Measurements from ENCODE around the gene PSMD10.

DNA sequence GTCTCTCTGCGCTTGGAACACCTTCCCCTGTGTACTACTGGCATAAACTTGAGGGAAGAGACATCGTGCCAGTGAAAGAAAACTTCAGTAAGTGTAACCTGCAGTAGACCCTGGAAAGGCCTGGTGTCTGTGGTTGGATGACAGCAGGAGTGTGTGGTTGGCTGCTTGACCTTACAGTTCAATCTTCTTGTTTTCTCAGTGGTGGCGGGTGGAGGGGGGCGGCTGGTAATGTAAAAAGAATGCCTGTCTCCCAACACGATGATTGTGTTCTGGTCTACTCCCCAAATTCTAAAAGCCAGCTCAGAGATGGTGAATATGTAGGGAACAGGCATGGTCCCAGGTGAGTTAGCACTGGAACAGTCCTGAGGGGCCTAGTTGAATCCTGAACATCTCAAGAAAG, 18.6 kb downstream of the PSMD10 start:
- TF ChIP-seq, protein P1, sequence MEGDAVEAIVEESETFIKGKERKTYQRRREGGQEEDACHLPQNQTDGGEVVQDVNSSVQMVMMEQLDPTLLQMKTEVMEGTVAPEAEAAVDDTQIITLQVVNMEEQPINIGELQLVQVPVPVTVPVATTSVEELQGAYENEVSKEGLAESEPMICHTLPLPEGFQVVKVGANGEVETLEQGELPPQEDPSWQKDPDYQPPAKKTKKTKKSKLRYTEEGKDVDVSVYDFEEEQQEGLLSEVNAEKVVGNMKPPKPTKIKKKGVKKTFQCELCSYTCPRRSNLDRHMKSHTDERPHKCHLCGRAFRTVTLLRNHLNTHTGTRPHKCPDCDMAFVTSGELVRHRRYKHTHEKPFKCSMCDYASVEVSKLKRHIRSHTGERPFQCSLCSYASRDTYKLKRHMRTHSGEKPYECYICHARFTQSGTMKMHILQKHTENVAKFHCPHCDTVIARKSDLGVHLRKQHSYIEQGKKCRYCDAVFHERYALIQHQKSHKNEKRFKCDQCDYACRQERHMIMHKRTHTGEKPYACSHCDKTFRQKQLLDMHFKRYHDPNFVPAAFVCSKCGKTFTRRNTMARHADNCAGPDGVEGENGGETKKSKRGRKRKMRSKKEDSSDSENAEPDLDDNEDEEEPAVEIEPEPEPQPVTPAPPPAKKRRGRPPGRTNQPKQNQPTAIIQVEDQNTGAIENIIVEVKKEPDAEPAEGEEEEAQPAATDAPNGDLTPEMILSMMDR (IDR thresholded peaks at IDR 0.05): no peak
- no peak for TF ChIP-seq POLR2A (IDR thresholded peaks at IDR 0.05)
- no peak for TF ChIP-seq POLR2AphosphoS5 (IDR thresholded peaks at IDR 0.05)
- TF ChIP-seq EP300 (IDR thresholded peaks at IDR 0.05; ENCODE audit: low read depth): no peak
